Measurements from ENCODE around the gene JTB. TPM values are rescaled to one million over a fixed set of nuclear protein-coding genes. Genes with fewer than 3 reads are reported as not detected.
A peak's percentile ranks its signal among the peaks of the same experiment; 100 is the strongest.

Gene JTB
- total RNA-seq, 1 experiment from 2014 or later = 123 TPM

DNA sequence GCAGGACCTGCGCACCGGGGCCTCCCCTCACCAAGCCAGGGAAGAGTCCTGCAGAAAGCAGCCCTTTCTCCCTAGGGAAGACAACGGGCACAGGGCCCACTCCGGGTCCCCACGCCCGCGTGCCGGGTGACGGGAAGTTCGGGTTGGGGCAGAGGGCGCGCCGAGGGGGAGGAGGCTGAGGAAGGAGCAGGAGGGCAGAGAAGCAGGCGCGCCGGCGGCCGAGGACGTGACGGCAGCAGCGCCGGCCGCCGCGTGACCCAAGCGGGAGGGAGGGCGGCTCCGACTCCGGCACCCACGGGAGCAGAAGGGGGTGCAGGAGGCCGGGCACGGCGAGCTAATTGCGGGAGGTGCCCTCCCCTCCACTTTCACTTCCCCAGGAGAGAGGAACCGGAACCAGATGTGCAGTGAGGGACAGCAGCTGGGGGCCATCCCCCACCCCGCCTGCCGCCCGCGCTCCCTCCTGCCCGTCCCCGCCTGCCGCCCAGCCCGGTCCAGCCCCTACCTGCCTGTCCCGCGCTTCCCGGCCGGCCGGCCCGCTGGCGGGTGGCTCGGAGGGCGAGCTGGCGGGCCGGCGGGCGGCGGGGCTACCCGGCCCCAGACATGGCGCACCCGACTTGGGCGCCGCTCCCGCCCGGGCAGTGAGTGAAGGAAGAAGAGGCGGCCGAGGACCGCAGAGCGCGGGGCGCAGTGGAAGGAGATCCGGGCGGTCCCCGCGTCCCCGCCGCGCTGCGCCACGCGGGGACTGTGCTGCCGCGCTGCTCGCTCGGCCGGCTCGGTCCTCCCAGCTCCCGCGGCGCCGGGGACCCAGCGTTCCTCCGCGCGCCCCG lies 31.5 kb downstream of the JTB start (continued):
- no peak; the same call in 1 of the 2 replicates for TF ChIP-seq ELF1 (IDR thresholded peaks at IDR 0.05; ENCODE audit: borderline replicate concordance, low read depth)
- TF ChIP-seq SIN3A (IDR thresholded peaks at IDR 0.05; ENCODE audit: low read depth) = peak; percentile 83; the same call in 1 of the 2 replicates

DNA sequence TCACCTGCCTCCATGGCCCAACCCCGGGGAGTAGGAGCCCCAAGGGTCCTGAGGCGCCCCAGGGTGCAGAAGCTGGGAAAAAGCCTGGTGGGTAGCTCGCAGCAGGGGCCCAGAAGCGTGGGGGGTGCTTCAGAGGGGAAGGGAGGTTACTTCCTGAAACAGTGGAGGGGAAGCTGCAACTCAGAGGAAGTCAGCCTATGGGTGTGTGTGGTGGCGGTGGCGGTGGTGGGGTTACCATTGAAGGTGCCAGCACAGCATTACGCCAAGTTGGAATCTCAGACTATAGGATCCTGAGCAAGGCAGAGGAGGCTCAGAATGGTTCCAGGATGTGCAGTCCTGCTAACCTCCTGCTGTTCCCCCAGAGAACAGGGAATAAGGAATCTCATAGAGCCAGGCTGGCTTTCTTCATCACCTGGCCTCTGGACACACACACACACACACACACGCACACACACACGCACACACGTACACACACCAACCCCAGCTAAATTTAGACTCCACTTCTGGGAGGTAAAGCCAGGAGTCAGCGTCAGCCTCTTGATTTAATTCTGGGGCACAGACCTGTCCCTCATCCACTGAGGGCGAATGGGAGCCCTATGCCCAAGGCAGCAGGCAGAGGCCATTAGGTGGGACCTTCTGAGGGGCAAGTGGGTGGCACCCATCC lies 32.2 kb downstream of the JTB start:
- peak; percentile 37 for ATAC-seq
- TF ChIP-seq SP1 (IDR thresholded peaks at IDR 0.05; ENCODE audit: low read depth) = no peak
- TF ChIP-seq, protein P1, sequence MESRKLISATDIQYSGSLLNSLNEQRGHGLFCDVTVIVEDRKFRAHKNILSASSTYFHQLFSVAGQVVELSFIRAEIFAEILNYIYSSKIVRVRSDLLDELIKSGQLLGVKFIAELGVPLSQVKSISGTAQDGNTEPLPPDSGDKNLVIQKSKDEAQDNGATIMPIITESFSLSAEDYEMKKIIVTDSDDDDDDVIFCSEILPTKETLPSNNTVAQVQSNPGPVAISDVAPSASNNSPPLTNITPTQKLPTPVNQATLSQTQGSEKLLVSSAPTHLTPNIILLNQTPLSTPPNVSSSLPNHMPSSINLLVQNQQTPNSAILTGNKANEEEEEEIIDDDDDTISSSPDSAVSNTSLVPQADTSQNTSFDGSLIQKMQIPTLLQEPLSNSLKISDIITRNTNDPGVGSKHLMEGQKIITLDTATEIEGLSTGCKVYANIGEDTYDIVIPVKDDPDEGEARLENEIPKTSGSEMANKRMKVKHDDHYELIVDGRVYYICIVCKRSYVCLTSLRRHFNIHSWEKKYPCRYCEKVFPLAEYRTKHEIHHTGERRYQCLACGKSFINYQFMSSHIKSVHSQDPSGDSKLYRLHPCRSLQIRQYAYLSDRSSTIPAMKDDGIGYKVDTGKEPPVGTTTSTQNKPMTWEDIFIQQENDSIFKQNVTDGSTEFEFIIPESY (IDR thresholded peaks at IDR 0.05; ENCODE audit: extremely low read depth, insufficient replicate concordance, low read length) = no peak
- TF ChIP-seq, protein P2, sequence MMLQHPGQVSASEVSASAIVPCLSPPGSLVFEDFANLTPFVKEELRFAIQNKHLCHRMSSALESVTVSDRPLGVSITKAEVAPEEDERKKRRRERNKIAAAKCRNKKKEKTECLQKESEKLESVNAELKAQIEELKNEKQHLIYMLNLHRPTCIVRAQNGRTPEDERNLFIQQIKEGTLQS (IDR thresholded peaks at IDR 0.05) = no peak
- no peak for TF ChIP-seq ZNF274 (IDR thresholded peaks at IDR 0.05; ENCODE audit: low read depth, low read length)
- no peak for TF ChIP-seq ELF1 (IDR thresholded peaks at IDR 0.05; ENCODE audit: borderline replicate concordance, low read depth)
- no peak for TF ChIP-seq ZFX (IDR thresholded peaks at IDR 0.05)
- TF ChIP-seq POLR2A (IDR thresholded peaks at IDR 0.05; ENCODE audit: borderline replicate concordance, extremely low read depth, insufficient read depth, insufficient read length) = no peak
- TF ChIP-seq, protein P3, sequence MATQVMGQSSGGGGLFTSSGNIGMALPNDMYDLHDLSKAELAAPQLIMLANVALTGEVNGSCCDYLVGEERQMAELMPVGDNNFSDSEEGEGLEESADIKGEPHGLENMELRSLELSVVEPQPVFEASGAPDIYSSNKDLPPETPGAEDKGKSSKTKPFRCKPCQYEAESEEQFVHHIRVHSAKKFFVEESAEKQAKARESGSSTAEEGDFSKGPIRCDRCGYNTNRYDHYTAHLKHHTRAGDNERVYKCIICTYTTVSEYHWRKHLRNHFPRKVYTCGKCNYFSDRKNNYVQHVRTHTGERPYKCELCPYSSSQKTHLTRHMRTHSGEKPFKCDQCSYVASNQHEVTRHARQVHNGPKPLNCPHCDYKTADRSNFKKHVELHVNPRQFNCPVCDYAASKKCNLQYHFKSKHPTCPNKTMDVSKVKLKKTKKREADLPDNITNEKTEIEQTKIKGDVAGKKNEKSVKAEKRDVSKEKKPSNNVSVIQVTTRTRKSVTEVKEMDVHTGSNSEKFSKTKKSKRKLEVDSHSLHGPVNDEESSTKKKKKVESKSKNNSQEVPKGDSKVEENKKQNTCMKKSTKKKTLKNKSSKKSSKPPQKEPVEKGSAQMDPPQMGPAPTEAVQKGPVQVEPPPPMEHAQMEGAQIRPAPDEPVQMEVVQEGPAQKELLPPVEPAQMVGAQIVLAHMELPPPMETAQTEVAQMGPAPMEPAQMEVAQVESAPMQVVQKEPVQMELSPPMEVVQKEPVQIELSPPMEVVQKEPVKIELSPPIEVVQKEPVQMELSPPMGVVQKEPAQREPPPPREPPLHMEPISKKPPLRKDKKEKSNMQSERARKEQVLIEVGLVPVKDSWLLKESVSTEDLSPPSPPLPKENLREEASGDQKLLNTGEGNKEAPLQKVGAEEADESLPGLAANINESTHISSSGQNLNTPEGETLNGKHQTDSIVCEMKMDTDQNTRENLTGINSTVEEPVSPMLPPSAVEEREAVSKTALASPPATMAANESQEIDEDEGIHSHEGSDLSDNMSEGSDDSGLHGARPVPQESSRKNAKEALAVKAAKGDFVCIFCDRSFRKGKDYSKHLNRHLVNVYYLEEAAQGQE (IDR thresholded peaks at IDR 0.05; ENCODE audit: low read depth) = no peak
- no peak for TF ChIP-seq FOSL1 (IDR thresholded peaks at IDR 0.05; ENCODE audit: low read depth)
- TF ChIP-seq, protein P4, sequence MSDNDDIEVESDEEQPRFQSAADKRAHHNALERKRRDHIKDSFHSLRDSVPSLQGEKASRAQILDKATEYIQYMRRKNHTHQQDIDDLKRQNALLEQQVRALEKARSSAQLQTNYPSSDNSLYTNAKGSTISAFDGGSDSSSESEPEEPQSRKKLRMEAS (IDR thresholded peaks at IDR 0.05) = no peak
- peaks cover 24% of the 10 kb centered on the region; the same call in 1 of the 2 replicates for H3K79me2 ChIP-seq (ENCODE audit: insufficient read depth, low read length)
- H3K9ac ChIP-seq (ENCODE audit: low read length) = peak overlapping the region; percentile 95
- peaks cover 9 to 18% of the 10 kb centered on the region in 2 experiments; a peak in 3 of 4 replicates for H3K36me3 ChIP-seq (ENCODE audit: control insufficient read depth in 1 of 2, insufficient read depth in 2 of 2, low read length in 2 of 2)
- H3K9me3 ChIP-seq (ENCODE audit: control insufficient read depth in 1 of 2, insufficient read depth in 1 of 2, low read depth in 1 of 2, low read length in 2 of 2) = no peaks in the 10 kb centered on the region
- H4K20me1 ChIP-seq (ENCODE audit: insufficient read depth) = no peaks in the 10 kb centered on the region
- H2AFZ ChIP-seq (ENCODE audit: low read depth, low read length, poor library complexity, severe bottlenecking) = no peak overlapping the region
- peaks cover 6 to 18% of the 10 kb centered on the region in 2 experiments; a peak in 3 of 4 replicates for H3K4me1 ChIP-seq (ENCODE audit: control insufficient read depth in 1 of 2, insufficient read depth in 2 of 2, low read length in 2 of 2)
- intact Hi-C loops (cut with micrococcal nuclease) = no loop called here
- CTCF ChIA-PET = interaction anchor here (1.6 to 1.9 kb wide), 4 partner anchors 16 to 41 kb away, joined by 5 to 9 read pairs (median 8); partner anchors contain the start of genes RAB13 and SLC39A1
- RAD21 ChIA-PET (ENCODE audit: low non-redundant PET in 1 of 2, low total read pairs in 2 of 2, uncharacterized antibody in 2 of 2, unreplicated experiment in 2 of 2) = no interaction called here
- H3K27ac ChIP-seq (ENCODE audit: low read depth, low read length) = peak overlapping the region; percentile 98
- no TSS peak for BruUV-seq (replicated peaks)
- peak overlapping the region; percentile 83 to 91 for H3K4me3 ChIP-seq (replicated peaks in 1 of 2; ENCODE audit: low read depth in 1 of 2, low read length in 2 of 2)
- no peak for DNase-seq (ENCODE audit: low read depth, low spot score)
- POLR2A ChIA-PET = interaction anchor here (1.3 to 2.4 kb wide), 2 partner anchors 12 to 22 kb away, joined by 3 to 8 read pairs; partner anchors contain the start of gene CREB3L4
- H3K27me3 ChIP-seq (ENCODE audit: insufficient read depth, low read length) = no peaks in the 10 kb centered on the region
- H3K4me2 ChIP-seq (ENCODE audit: low read length) = peak overlapping the region; percentile 90
- no peaks in the 10 kb centered on the region for H3K9me2 ChIP-seq (ENCODE audit: insufficient read depth)

Data from HCT116 (cell line).